Raji (cell line): Measurements from ENCODE around the gene IBA57.

Experiments
- POLR2A ChIP-seq: IDR thresholded peaks from 2 replicates; pipeline ENCODE4 v1.6.1; 2011; ENCODE audit warnings: low read depth, low read length, control low read depth; ENCODE audit not compliant: insufficient read depth

The IBA57 gene

GRCh38 chr1:228158151-228159007 is 7.2 kb upstream of the IBA57 start:
- TF ChIP-seq POLR2A: no peak

- no peak for TF ChIP-seq POLR2A
Observed at GRCh38 chr1:228159008-228159665, 6.5 kb upstream of the IBA57 start.

GRCh38 chr1:228160201-228160761 is 5.3 kb upstream of the IBA57 start:
- TF ChIP-seq POLR2A: no peak

GRCh38 chr1:228161362-228161761 is 4.2 kb upstream of the IBA57 start:
- TF ChIP-seq POLR2A: no peak

- TF ChIP-seq POLR2A: 0 out of 2 replicates have a peak, but pooled peaks have one; percentile 20
Observed at GRCh38 chr1:228161866-228162265, 3.7 kb upstream of the IBA57 start.

- 0 out of 2 replicates have a peak, but pooled peaks have one; percentile 7 for TF ChIP-seq POLR2A
Observed at GRCh38 chr1:228162286-228163006, 3.2 kb upstream of the IBA57 start.

- TF ChIP-seq POLR2A: peak; percentile 32; the same call in 1 of the 2 replicates
Observed at GRCh38 chr1:228163007-228163753, 2.4 kb upstream of the IBA57 start.

GRCh38 chr1:228163776-228164519 is 1.7 kb upstream of the IBA57 start:
- 0 out of 2 replicates have a peak, but pooled peaks have one; percentile 15 for TF ChIP-seq POLR2A

GRCh38 chr1:228164561-228165371 is 838 bp upstream of the IBA57 start:
- no peak for TF ChIP-seq POLR2A

- no peak for TF ChIP-seq POLR2A
Observed at GRCh38 chr1:228166170-228166936, 749 bp downstream of the IBA57 start.

GRCh38 chr1:228168563-228169270 is 3.1 kb downstream of the IBA57 start:
- no peak for TF ChIP-seq POLR2A

- no peak for TF ChIP-seq POLR2A
Observed at GRCh38 chr1:228169345-228169744, 3.7 kb downstream of the IBA57 start.
